ENCODE results near the gene PGAM2.
A peak's percentile ranks its signal among the peaks of the same experiment; 100 is the strongest.

The PGAM2 gene

GRCh38 chr7:44059219-44060090, 5.9 kb downstream of the PGAM2 start:
- intact Hi-C loops (cut with DNase I): no loop called here
- peak in 3 of 42 donors; percentile 15 to 52 (median 18) for DNase-seq

- intact Hi-C loops (cut with DNase I): no loop called here
These were observed 6.6 kb downstream of the PGAM2 start for GRCh38 chr7:44058759-44059218.

GRCh38 chr7:44057849-44058758, 7.3 kb downstream of the PGAM2 start:
- peak in 1 of 42 donors; percentile 8 for DNase-seq
- intact Hi-C loops (cut with DNase I): no loop called here

More at GRCh38 chr7:44058759-44059218, 6.6 kb downstream of the PGAM2 start:
- peak in 2 of 42 donors; percentile 8 to 13 for DNase-seq

GRCh38 chr7:44057181-44057848, 8.1 kb downstream of the PGAM2 start:
- DNase-seq: peak in 4 of 42 donors; percentile 4 to 23 (median 9)
- intact Hi-C loops (cut with DNase I): no loop called here

GRCh38 chr7:44056681-44057080, 8.7 kb downstream of the PGAM2 start:
- intact Hi-C loops (cut with DNase I): no loop called here

GRCh38 chr7:44052771-44053365, 12.5 kb downstream of the PGAM2 start:
- peak in 3 of 42 donors; percentile 10 to 15 (median 15) for DNase-seq
- intact Hi-C loops (cut with DNase I): no loop called here

More at GRCh38 chr7:44056681-44057080, 8.7 kb downstream of the PGAM2 start:
- peak in 5 of 42 donors; percentile 7 to 22 (median 9) for DNase-seq

GRCh38 chr7:44051611-44052220, 13.7 kb downstream of the PGAM2 start:
- intact Hi-C loops (cut with DNase I): no loop called here
- DNase-seq: peak in 2 of 42 donors; percentile 2 to 7

- DNase-seq: peak in 3 of 42 donors; percentile 1 to 12 (median 2)
- intact Hi-C loops (cut with DNase I): no loop called here
These were observed 14.3 kb downstream of the PGAM2 start for GRCh38 chr7:44050915-44051560.

GRCh38 chr7:44050121-44050914, 15.0 kb downstream of the PGAM2 start:
- peak in 2 of 42 donors; percentile 2 to 8 for DNase-seq
- intact Hi-C loops (cut with DNase I): no loop called here

- peak in 3 of 42 donors; percentile 6 to 25 (median 21) for DNase-seq
- intact Hi-C loops (cut with DNase I): loop anchor here (10.0 kb wide), 1 partner anchor 77 kb away; the partner anchor contains the start of gene POLD2
These were observed 17.2 kb downstream of the PGAM2 start for GRCh38 chr7:44048031-44048795.

- DNase-seq: peak in 2 of 42 donors; percentile 10 to 22
- intact Hi-C loops (cut with DNase I): loop anchor here (10.0 kb wide), 1 partner anchor 78 kb away; the partner anchor contains the start of gene POLD2
These were observed 18.9 kb downstream of the PGAM2 start for GRCh38 chr7:44046321-44047061.

GRCh38 chr7:44045226-44046014, 19.9 kb downstream of the PGAM2 start:
- intact Hi-C loops (cut with DNase I): loop anchor here (10.0 kb wide), 1 partner anchor 79 kb away; the partner anchor contains the start of gene POLD2
- peak in 1 of 42 donors; percentile 16 for DNase-seq

- peak; percentile 93 to 100 (median 98) for DNase-seq
- intact Hi-C loops (cut with DNase I): loop anchor here (10.0 kb wide), 1 partner anchor 80 kb away; the partner anchor contains the start of gene POLD2
These were observed 20.8 kb downstream of the PGAM2 start, which contains the start of gene DBNL for GRCh38 chr7:44044315-44045225. Gene DBNL (plus strand): TSS chr7:44044702. CDS start chr7:44044738, 36 bp downstream.
